Uterus (tissue), 2 donors: ENCODE measurements around the gene RIPOR2.

Experiments used
- POLR2A ChIP-seq, 2 donors: fragments of 450-650 bp; IDR thresholded peaks; one replicate each; pipeline ENCODE4 v1.6.1; 2016; ENCODE audit warnings: antibody characterized with exemption in 2 of 2, mild to moderate bottlenecking in 1 of 2, moderate library complexity in 1 of 2
- TF ChIP-seq, protein P1 (sequence below), 4 experiments: fragments of 200-600 bp in 2 of 4; fragments of 450-650 bp in 2 of 4; sonication (generic) in 2 of 4; IDR thresholded peaks; one replicate each; pipeline ENCODE4 v1.5.1; 2016 to 2019; ENCODE audit warnings: antibody characterized with exemption in 4 of 4, mild to moderate bottlenecking in 2 of 4, moderate library complexity in 1 of 4

DNA sequence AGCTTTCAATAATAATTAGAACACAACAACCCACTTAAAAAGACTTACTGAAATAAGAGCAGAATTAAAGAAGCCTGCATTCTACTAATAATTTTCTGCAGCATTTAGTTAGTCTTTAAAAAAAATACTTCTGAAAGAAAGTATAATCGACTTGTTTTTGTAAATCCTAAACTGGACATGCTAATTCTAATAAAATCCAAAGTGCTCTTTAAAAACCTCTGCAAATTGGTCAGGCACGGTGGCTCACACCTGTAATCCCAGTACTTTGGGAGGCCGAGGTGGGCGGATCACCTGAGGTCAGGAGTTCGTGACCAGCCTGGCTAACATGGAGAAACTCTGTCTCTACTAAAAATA lies 79.5 kb downstream of the RIPOR2 start:
- TF ChIP-seq, protein P1, sequence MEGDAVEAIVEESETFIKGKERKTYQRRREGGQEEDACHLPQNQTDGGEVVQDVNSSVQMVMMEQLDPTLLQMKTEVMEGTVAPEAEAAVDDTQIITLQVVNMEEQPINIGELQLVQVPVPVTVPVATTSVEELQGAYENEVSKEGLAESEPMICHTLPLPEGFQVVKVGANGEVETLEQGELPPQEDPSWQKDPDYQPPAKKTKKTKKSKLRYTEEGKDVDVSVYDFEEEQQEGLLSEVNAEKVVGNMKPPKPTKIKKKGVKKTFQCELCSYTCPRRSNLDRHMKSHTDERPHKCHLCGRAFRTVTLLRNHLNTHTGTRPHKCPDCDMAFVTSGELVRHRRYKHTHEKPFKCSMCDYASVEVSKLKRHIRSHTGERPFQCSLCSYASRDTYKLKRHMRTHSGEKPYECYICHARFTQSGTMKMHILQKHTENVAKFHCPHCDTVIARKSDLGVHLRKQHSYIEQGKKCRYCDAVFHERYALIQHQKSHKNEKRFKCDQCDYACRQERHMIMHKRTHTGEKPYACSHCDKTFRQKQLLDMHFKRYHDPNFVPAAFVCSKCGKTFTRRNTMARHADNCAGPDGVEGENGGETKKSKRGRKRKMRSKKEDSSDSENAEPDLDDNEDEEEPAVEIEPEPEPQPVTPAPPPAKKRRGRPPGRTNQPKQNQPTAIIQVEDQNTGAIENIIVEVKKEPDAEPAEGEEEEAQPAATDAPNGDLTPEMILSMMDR (IDR thresholded peaks at IDR 0.05), result no peak
- no peak for TF ChIP-seq POLR2A (IDR thresholded peaks at IDR 0.05)
